ENCODE results near the gene MCM3. TPM values are rescaled to one million over a fixed set of nuclear protein-coding genes. Genes with fewer than 3 reads are reported as not detected.

Gene MCM3
- total and polyA plus RNA-seq, 3 donors from 2014 or later: 41.1 to 55.9 (median 53.4) TPM

GRCh38 chr6:52305411-52305810 is 20.9 kb upstream of the MCM3 start:
- no peaks in the 10 kb centered on the region for H3K9me3 ChIP-seq
- H3K27me3 ChIP-seq: no peaks in the 10 kb centered on the region
- intact Hi-C loops (cut with DNase I; ENCODE audit: low total_unique reads): loop anchor here (10.0 kb wide), 1 partner anchor 69 kb away; no protein-coding TSS in a partner anchor
- no peak overlapping the region for H3K4me3 ChIP-seq
- 39 to 48% methylated on average over 6 of the region's 6 CpGs for WGBS, 2 donors
- DNase-seq: no peak
- H3K4me1 ChIP-seq: peaks cover 8% of the 10 kb centered on the region
- H3K27ac ChIP-seq: peak overlapping the region; percentile 17 to 74
- no peaks in the 10 kb centered on the region for H3K36me3 ChIP-seq (ENCODE audit: low read depth, missing control alignments)
- TF ChIP-seq POLR2A (IDR thresholded peaks at IDR 0.05): no peak
- TF ChIP-seq, protein P1, sequence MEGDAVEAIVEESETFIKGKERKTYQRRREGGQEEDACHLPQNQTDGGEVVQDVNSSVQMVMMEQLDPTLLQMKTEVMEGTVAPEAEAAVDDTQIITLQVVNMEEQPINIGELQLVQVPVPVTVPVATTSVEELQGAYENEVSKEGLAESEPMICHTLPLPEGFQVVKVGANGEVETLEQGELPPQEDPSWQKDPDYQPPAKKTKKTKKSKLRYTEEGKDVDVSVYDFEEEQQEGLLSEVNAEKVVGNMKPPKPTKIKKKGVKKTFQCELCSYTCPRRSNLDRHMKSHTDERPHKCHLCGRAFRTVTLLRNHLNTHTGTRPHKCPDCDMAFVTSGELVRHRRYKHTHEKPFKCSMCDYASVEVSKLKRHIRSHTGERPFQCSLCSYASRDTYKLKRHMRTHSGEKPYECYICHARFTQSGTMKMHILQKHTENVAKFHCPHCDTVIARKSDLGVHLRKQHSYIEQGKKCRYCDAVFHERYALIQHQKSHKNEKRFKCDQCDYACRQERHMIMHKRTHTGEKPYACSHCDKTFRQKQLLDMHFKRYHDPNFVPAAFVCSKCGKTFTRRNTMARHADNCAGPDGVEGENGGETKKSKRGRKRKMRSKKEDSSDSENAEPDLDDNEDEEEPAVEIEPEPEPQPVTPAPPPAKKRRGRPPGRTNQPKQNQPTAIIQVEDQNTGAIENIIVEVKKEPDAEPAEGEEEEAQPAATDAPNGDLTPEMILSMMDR (IDR thresholded peaks at IDR 0.05): no peak

DNA sequence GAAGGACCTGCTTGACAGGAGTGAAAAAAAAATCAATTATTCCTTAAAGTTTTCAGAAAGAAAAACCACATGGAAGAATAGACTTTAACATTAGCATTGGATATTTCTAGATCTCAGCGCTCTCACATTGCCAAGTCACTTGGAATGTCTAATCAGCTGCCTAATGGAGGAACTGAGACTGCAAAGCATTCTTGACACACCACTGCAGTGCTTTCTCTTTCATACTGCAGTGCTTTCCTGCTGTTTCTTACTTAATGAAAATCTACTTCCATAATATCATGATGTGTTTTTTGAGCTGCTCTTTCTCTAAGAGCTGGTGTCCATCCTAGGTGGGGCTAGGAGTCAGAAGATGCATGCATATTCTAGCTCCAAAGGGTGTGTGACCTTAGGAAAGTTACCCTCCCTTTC is 20.4 kb upstream of the MCM3 start:
- H3K27me3 ChIP-seq: no peaks in the 10 kb centered on the region
- DNase-seq: no peak
- no peak overlapping the region for H3K4me3 ChIP-seq
- WGBS, 2 donors: 41 to 52% methylated on average over 1 of the region's 1 CpG
- no peaks in the 10 kb centered on the region for H3K9me3 ChIP-seq
- no peaks in the 10 kb centered on the region for H3K36me3 ChIP-seq (ENCODE audit: low read depth, missing control alignments)
- intact Hi-C loops (cut with DNase I; ENCODE audit: low total_unique reads): loop anchor here (10.0 kb wide), 1 partner anchor 70 kb away; no protein-coding TSS in a partner anchor
- TF ChIP-seq POLR2A (IDR thresholded peaks at IDR 0.05): no peak
- TF ChIP-seq, protein P1 (IDR thresholded peaks at IDR 0.05): no peak
- H3K27ac ChIP-seq: peak overlapping the region in 1 of 2 donors; percentile 74
- peaks cover 8% of the 10 kb centered on the region for H3K4me1 ChIP-seq

DNA sequence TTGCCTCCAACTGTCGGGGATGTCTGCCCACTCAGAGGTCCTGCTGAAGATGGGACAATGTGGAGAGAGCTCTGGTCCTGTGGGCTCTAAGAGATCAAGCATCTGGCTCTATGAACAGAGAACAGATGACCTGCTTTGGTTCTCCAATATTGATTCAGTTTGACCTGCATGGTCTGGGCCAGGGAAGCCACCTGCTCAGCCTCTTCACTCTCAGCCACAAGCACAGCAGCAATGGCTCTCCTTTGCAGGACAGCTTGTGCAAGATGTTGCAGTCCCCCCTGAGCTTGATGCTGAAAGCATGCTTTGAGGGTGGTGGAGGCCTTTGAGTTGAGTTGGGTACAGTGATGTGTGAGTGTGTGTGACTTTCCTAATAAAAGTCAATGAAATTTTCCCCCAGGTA is 18.6 kb upstream of the MCM3 start:
- TF ChIP-seq, protein P1 (IDR thresholded peaks at IDR 0.05): no peak
- TF ChIP-seq POLR2A (IDR thresholded peaks at IDR 0.05): no peak
- H3K4me1 ChIP-seq: peaks cover 8% of the 10 kb centered on the region
- H3K9me3 ChIP-seq: no peaks in the 10 kb centered on the region
- no peaks in the 10 kb centered on the region for H3K27me3 ChIP-seq
- H3K4me3 ChIP-seq: no peak overlapping the region
- no peaks in the 10 kb centered on the region for H3K36me3 ChIP-seq (ENCODE audit: low read depth, missing control alignments)
- intact Hi-C loops (cut with DNase I; ENCODE audit: low total_unique reads): loop anchor here (10.0 kb wide), 1 partner anchor 72 kb away; no protein-coding TSS in a partner anchor
- H3K27ac ChIP-seq: no peak overlapping the region
- no peak for DNase-seq
- 100% methylated on average over 1 of the region's 1 CpG for WGBS, 2 donors

- Histone ChIP-seq H3K27me3 (no peaks in the 10 kb centered on the region), H3K4me3 (no peak overlapping the region), H3K9me3 (no peaks in the 10 kb centered on the region), H3K27ac (no peak overlapping the region), H3K4me1 (peaks cover 8% of the 10 kb centered on the region), H3K36me3 (ENCODE audit: low read depth, missing control alignments) (no peaks in the 10 kb centered on the region)
- no peak for TF ChIP-seq POLR2A (IDR thresholded peaks at IDR 0.05)
- no peak for DNase-seq
- WGBS, 2 donors: 77 to 93% methylated on average over 1 of the region's 1 CpG
- intact Hi-C loops (cut with DNase I; ENCODE audit: low total_unique reads): loop anchor here (10.0 kb wide), 1 partner anchor 73 kb away; no protein-coding TSS in a partner anchor
These were observed 16.8 kb upstream of the MCM3 start for GRCh38 chr6:52301326-52301725.

GRCh38 chr6:52300489-52300931 is 16.0 kb upstream of the MCM3 start:
- 75 to 94% methylated on average over 2 of the region's 2 CpGs for WGBS, 2 donors
- no peaks in the 10 kb centered on the region for H3K9me3 ChIP-seq
- no peaks in the 10 kb centered on the region for H3K36me3 ChIP-seq (ENCODE audit: low read depth, missing control alignments)
- no peak overlapping the region for H3K27ac ChIP-seq
- no peak for DNase-seq
- TF ChIP-seq, protein P1 (IDR thresholded peaks at IDR 0.05): no peak
- TF ChIP-seq POLR2A (IDR thresholded peaks at IDR 0.05): no peak
- intact Hi-C loops (cut with DNase I; ENCODE audit: low total_unique reads): loop anchor here (10.0 kb wide), 1 partner anchor 74 kb away; no protein-coding TSS in a partner anchor
- no peak overlapping the region for H3K4me3 ChIP-seq
- peaks cover 7% of the 10 kb centered on the region for H3K4me1 ChIP-seq
- H3K27me3 ChIP-seq: no peaks in the 10 kb centered on the region

Measured in testis (tissue), 3 donors.